Hematopoietic multipotent progenitor cell treated with erythropoietin and hydrocortisone succinate and interleukin-3 and kit ligand, for 6 days (in vitro differentiated cells): Measurements from ENCODE around the gene FAM170A.
A peak's percentile ranks its signal among the peaks of the same experiment; 100 is the strongest.

Experiments
- DNase-seq: peaks from one replicate; pipeline ENCODE4 v3.0.0-alpha.2; 2015

The FAM170A gene

GRCh38 chr5:119629339-119629738 lies at the start of gene FAM170A:
Gene FAM170A, plus strand, starts transcription at chr5:119629558. Its CDS starts 211 bp downstream, at chr5:119629769.
- no peak for DNase-seq

- no peak for DNase-seq
Observed at GRCh38 chr5:119582987-119583386, 46.4 kb upstream of the FAM170A start.

GRCh38 chr5:119583684-119584083 lies 45.7 kb upstream of the FAM170A start:
- DNase-seq, result no peak

- DNase-seq, result no peak
Observed at GRCh38 chr5:119596046-119596445, 33.3 kb upstream of the FAM170A start.

- no peak for DNase-seq
Observed at GRCh38 chr5:119597728-119598298, 31.5 kb upstream of the FAM170A start.

GRCh38 chr5:119613937-119614336 lies 15.4 kb upstream of the FAM170A start:
- no peak for DNase-seq

GRCh38 chr5:119614838-119615237 lies 14.5 kb upstream of the FAM170A start:
- DNase-seq, result no peak

- DNase-seq, result no peak
Observed at GRCh38 chr5:119626086-119626485, 3.3 kb upstream of the FAM170A start.

- DNase-seq, result no peak
Observed at GRCh38 chr5:119630752-119631440, 1.5 kb downstream of the FAM170A start.

GRCh38 chr5:119631660-119632059 lies 2.3 kb downstream of the FAM170A start:
- no peak for DNase-seq

- DNase-seq, result peak; percentile 38
Observed at GRCh38 chr5:119651486-119651885, 22.1 kb downstream of the FAM170A start.

GRCh38 chr5:119655061-119655460 lies 25.7 kb downstream of the FAM170A start:
- DNase-seq, result peak; percentile 67

GRCh38 chr5:119656023-119656422 lies 26.7 kb downstream of the FAM170A start:
- DNase-seq, result no peak

- no peak for DNase-seq
Observed at GRCh38 chr5:119666542-119666941, 37.2 kb downstream of the FAM170A start.

- DNase-seq, result no peak
Observed at GRCh38 chr5:119678351-119679028, 49.1 kb downstream of the FAM170A start.

GRCh38 chr5:119680080-119680479 lies 50.7 kb downstream of the FAM170A start:
- no peak for DNase-seq

- DNase-seq, result no peak
Observed at GRCh38 chr5:119681734-119682133, 52.4 kb downstream of the FAM170A start.

- no peak for DNase-seq
Observed at GRCh38 chr5:119682372-119682771, 53.0 kb downstream of the FAM170A start.
